K562 (cell line): Measurements from ENCODE around the gene SLC39A9. TPM values are rescaled to one million over a fixed set of nuclear protein-coding genes. Genes with fewer than 3 reads are reported as not detected.
A peak's percentile ranks its signal among the peaks of the same experiment; 100 is the strongest.

Experiments
- CREM ChIP-seq: IDR thresholded peaks from 2 replicates; pipeline ENCODE4 v1.6.1; 2014; ENCODE audit warnings: antibody characterized with exemption, low read depth
- CXXC5 ChIP-seq: fragments of 250-450 bp; sonication (Bioruptor Pico); IDR thresholded peaks from 2 replicates; pipeline ENCODE4 v1.8.0; 2022; ENCODE audit warnings: inconsistent platforms, mild to moderate bottlenecking, moderate library complexity
- DIDO1 ChIP-seq: fragments of 450-650 bp; IDR thresholded peaks from 2 replicates; pipeline ENCODE4 v1.6.1; 2016; ENCODE audit warnings: low read depth, missing biosample characterization, missing genetic modification characterization
- EP400 ChIP-seq: fragments of 450-650 bp; IDR thresholded peaks from 2 replicates; pipeline ENCODE4 v1.6.1; 2017; ENCODE audit warnings: antibody characterized with exemption, mild to moderate bottlenecking, moderate library complexity
- GABPB2 ChIP-seq: fragments of 250-450 bp; sonication (Bioruptor Pico); conservative IDR thresholded peaks from 2 replicates; pipeline ENCODE4 v1.5.1; 2021; ENCODE audit warnings: mild to moderate bottlenecking
- MCM5 ChIP-seq: fragments of 450-650 bp; IDR thresholded peaks from 2 replicates; pipeline ENCODE4 v1.6.1; 2016; ENCODE audit warnings: low read depth
- MIER1 ChIP-seq: fragments of 450-650 bp; IDR thresholded peaks from 2 replicates; pipeline ENCODE4 v1.6.1; 2016; ENCODE audit warnings: antibody characterized with exemption, mild to moderate bottlenecking, low read depth
- NFRKB ChIP-seq: fragments of 450-650 bp; IDR thresholded peaks from 2 replicates; pipeline ENCODE4 v1.6.1; 2016; ENCODE audit warnings: low read depth
- PHF21A ChIP-seq: fragments of 450-650 bp; IDR thresholded peaks from 2 replicates; pipeline ENCODE4 v1.6.1; 2017; ENCODE audit warnings: low read depth, borderline replicate concordance
- SAFB2 ChIP-seq: fragments of 200-400 bp; formaldehyde crosslinking; IDR thresholded peaks from 2 replicates; pipeline ENCODE4 v1.6.1; 2018; ENCODE audit warnings: borderline replicate concordance, low read length, low read depth, moderate library complexity; ENCODE audit not compliant: severe bottlenecking
- SIN3A ChIP-seq, 2 experiments: fragments of 150-350 bp in 1 of 2; IDR thresholded peaks; 2 replicates each; pipeline ENCODE4 v1.6.1; 2011 to 2016; ENCODE audit warnings: borderline replicate concordance in 2 of 2, low read depth in 2 of 2, low read length in 2 of 2, mild to moderate bottlenecking in 2 of 2, moderate library complexity in 2 of 2; ENCODE audit not compliant: control insufficient read depth in 1 of 2
- SRF ChIP-seq, 2 experiments: fragments of 250-450, 450-650 bp in 1 of 2; sonication (Bioruptor Pico) in 1 of 2; sonication (generic) in 1 of 2; formaldehyde crosslinking; IDR thresholded peaks; 2 replicates each; pipeline versions ENCODE4 v1.5.0 to v1.5.1; 2020 to 2022; ENCODE audit warnings: mild to moderate bottlenecking in 1 of 2, missing genetic modification reagents in 1 of 2
- TOE1 ChIP-seq, 2 experiments: fragments of 450-650 bp in 1 of 2; sonication (generic) in 1 of 2; formaldehyde crosslinking in 1 of 2; IDR thresholded peaks; 2 replicates each; pipeline versions ENCODE4 v1.7.1 to v1.8.0; 2016 to 2022; ENCODE audit warnings: borderline replicate concordance in 2 of 2, mild to moderate bottlenecking in 2 of 2, antibody characterized with exemption in 1 of 2, inconsistent platforms in 1 of 2, low read depth in 1 of 2, missing genetic modification reagents in 1 of 2, moderate library complexity in 1 of 2
- ZNF717 ChIP-seq: fragments of 250-450 bp; sonication (Bioruptor Pico); IDR thresholded peaks from 2 replicates; pipeline ENCODE4 v1.5.0; 2021
- polyA plus RNA-seq, 8 experiments: library from polyadenylated mRNA; depleted of rRNA in 4 of 8; stranded (reverse) in 5 of 8; unstranded in 3 of 8; fragments of >200 nt; fragmentation: Nextera tagmentation in 2 of 8; fragmentation: Illumina TruSeq in 1 of 8; extraction: Ambion mirVana in 2 of 8; extraction: Trizol in 1 of 8; gene quantifications; 2 replicates each; pipeline versions ENCODE4 v1.2.1 to v1.2.3, GENCODE V29; 2011 to 2014; ENCODE audit warnings: inconsistent platforms in 1 of 8, missing spikeins in 1 of 8
- total RNA-seq, 7 experiments: library from RNA; depleted of rRNA in 6 of 7; stranded (reverse); fragments of >200 nt in 6 of 7; fragmentation: Illumina TruSeq in 2 of 7; extraction: Trizol in 2 of 7; gene quantifications; 2 replicates each; pipeline versions ENCODE4 v1.2.1 to v1.2.3, GENCODE V29; 2011 to 2021; ENCODE audit warnings: low replicate concordance in 1 of 7
- TF ChIP-seq, protein P1 (sequence below): fragments of 250-450 bp; sonication (Bioruptor Pico); IDR thresholded peaks from 2 replicates; pipeline ENCODE4 v1.5.0; 2021
- TF ChIP-seq, protein P2 (sequence below): fragments of 250-450 bp; sonication (Bioruptor Pico); IDR thresholded peaks from 2 replicates; pipeline ENCODE4 v1.8.0; 2021; ENCODE audit warnings: moderate library complexity, mild to moderate bottlenecking, inconsistent platforms
- TF ChIP-seq, protein P3 (sequence below): sonication (generic); formaldehyde crosslinking; IDR thresholded peaks from 2 replicates; pipeline ENCODE4 v1.8.0; 2022; ENCODE audit warnings: mild to moderate bottlenecking, missing genetic modification reagents
- TF ChIP-seq, protein P4 (sequence below): sonication (generic); formaldehyde crosslinking; IDR thresholded peaks from 2 replicates; pipeline ENCODE4 v1.8.1; 2023; ENCODE audit warnings: missing genetic modification reagents, mild to moderate bottlenecking, borderline replicate concordance

The SLC39A9 gene
- total and polyA plus RNA-seq, 9 of the 15 experiments (the other 6 are each of a cell fraction or from before 2014, with no cell fraction given) = 18.4 to 66.0 (median 32.5) TPM

DNA sequence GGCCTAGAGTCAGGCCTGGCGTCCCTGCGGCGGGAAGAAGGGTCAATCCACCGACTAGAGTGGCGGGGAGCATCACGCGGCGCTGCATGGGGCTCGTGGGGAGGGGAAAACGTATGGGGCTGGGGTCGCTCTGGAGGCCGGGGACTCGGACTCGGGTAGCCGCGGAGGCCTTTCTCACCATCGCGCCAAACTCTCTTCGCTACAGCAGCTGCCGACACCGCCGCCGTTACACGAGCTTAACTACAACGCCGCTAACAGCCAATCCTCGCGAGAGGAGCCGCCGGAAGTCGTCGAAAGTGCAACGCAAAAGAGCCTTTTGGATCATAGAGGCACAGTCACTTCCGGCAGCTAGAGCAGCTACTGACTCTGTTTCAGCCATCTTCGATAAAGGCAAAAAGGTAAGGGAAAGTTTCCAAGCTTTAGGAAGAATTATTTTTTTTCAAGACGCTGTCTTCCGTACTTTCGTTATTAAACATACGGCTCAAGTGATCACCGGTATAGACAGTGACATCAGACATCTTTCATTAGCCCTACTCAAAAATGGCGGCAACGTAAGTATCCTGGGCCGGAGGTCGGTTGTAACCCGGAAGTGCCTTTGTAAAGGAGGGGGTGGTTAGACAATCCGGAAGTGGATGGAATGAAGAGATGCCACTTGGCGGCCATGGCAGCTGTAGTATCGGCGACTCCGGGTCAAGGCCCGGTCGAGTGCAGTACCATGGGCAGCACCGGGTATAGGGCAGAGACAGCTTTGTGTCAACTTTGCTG lies at the start of gene SLC39A9, which contains the start of gene ERH (continued):
- TF ChIP-seq TOE1 (IDR thresholded peaks at IDR 0.05; ENCODE audit: borderline replicate concordance) (no peak), TOE1 (CRISPR knock-in tag; IDR thresholded peaks at IDR 0.05; ENCODE audit: borderline replicate concordance, low read depth) (0 out of 2 replicates have a peak, but pooled peaks have one; percentile 37), NFRKB (peak; percentile 99), PHF21A (no peak), SRF (CRISPR knock-in tag; IDR thresholded peaks at IDR 0.05) (0 out of 4 replicates have a peak, but pooled peaks of 1 of the 2 experiments have one; percentile 3), MCM5 (no peak), GABPB2 (CRISPR knock-in tag) (no peak), EP400 (peak; percentile 99), CXXC5 (CRISPR knock-in tag) (peak; percentile 83), DIDO1 (tag) (peak; percentile 93), CREM (peak; percentile 92), MIER1 (no peak), SAFB2 (no peak), SIN3A (IDR thresholded peaks at IDR 0.05; ENCODE audit: borderline replicate concordance in 2 of 2, control insufficient read depth in 1 of 2, low read depth in 2 of 2, low read length in 2 of 2) (peak; percentile 91 to 92), ZNF717 (CRISPR knock-in tag) (no peak)
- TF ChIP-seq, protein P1, sequence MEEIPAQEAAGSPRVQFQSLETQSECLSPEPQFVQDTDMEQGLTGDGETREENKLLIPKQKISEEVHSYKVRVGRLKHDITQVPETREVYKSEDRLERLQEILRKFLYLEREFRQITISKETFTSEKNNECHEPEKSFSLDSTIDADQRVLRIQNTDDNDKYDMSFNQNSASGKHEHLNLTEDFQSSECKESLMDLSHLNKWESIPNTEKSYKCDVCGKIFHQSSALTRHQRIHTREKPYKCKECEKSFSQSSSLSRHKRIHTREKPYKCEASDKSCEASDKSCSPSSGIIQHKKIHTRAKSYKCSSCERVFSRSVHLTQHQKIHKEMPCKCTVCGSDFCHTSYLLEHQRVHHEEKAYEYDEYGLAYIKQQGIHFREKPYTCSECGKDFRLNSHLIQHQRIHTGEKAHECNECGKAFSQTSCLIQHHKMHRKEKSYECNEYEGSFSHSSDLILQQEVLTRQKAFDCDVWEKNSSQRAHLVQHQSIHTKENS (CRISPR knock-in tag) = no peak
- TF ChIP-seq, protein P2, sequence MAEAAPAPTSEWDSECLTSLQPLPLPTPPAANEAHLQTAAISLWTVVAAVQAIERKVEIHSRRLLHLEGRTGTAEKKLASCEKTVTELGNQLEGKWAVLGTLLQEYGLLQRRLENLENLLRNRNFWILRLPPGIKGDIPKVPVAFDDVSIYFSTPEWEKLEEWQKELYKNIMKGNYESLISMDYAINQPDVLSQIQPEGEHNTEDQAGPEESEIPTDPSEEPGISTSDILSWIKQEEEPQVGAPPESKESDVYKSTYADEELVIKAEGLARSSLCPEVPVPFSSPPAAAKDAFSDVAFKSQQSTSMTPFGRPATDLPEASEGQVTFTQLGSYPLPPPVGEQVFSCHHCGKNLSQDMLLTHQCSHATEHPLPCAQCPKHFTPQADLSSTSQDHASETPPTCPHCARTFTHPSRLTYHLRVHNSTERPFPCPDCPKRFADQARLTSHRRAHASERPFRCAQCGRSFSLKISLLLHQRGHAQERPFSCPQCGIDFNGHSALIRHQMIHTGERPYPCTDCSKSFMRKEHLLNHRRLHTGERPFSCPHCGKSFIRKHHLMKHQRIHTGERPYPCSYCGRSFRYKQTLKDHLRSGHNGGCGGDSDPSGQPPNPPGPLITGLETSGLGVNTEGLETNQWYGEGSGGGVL (CRISPR knock-in tag) = no peak
- TF ChIP-seq, protein P3, sequence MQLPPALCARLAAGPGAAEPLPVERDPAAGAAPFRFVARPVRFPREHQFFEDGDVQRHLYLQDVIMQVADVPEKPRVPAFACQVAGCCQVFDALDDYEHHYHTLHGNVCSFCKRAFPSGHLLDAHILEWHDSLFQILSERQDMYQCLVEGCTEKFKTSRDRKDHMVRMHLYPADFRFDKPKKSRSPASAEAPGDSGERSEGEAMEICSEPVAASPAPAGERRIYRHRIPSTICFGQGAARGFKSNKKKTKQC (CRISPR knock-in tag) = no peak
- TF ChIP-seq, protein P4, sequence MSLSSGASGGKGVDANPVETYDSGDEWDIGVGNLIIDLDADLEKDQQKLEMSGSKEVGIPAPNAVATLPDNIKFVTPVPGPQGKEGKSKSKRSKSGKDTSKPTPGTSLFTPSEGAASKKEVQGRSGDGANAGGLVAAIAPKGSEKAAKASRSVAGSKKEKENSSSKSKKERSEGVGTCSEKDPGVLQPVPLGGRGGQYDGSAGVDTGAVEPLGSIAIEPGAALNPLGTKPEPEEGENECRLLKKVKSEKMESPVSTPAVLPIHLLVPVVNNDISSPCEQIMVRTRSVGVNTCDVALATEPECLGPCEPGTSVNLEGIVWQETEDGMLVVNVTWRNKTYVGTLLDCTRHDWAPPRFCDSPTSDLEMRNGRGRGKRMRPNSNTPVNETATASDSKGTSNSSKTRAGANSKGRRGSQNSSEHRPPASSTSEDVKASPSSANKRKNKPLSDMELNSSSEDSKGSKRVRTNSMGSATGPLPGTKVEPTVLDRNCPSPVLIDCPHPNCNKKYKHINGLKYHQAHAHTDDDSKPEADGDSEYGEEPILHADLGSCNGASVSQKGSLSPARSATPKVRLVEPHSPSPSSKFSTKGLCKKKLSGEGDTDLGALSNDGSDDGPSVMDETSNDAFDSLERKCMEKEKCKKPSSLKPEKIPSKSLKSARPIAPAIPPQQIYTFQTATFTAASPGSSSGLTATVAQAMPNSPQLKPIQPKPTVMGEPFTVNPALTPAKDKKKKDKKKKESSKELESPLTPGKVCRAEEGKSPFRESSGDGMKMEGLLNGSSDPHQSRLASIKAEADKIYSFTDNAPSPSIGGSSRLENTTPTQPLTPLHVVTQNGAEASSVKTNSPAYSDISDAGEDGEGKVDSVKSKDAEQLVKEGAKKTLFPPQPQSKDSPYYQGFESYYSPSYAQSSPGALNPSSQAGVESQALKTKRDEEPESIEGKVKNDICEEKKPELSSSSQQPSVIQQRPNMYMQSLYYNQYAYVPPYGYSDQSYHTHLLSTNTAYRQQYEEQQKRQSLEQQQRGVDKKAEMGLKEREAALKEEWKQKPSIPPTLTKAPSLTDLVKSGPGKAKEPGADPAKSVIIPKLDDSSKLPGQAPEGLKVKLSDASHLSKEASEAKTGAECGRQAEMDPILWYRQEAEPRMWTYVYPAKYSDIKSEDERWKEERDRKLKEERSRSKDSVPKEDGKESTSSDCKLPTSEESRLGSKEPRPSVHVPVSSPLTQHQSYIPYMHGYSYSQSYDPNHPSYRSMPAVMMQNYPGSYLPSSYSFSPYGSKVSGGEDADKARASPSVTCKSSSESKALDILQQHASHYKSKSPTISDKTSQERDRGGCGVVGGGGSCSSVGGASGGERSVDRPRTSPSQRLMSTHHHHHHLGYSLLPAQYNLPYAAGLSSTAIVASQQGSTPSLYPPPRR (CRISPR knock-in tag) = no peak
